Astrocyte (in vitro differentiated cells and primary cell): ENCODE measurements around the gene RAB26. TPM values are rescaled to one million over a fixed set of nuclear protein-coding genes. Genes with fewer than 3 reads are reported as not detected.
A peak's percentile ranks its signal among the peaks of the same experiment; 100 is the strongest.
"Not testable (repeated sequence)": the region's sequence is repeated elsewhere in the genome, so short reads cannot be mapped to it uniquely, and the experiment has no call there.

Experiments
- DNase-seq: peaks from one replicate; pipeline ENCODE4 v3.0.0-alpha.2; 2010; ENCODE audit warnings: low read depth
- FAIRE-seq: peaks from 2 replicates; lab custom pipeline; 2011; peaks lifted over from hg19 to GRCh38; lab: Jason Lieb, UNC
- H2AFZ ChIP-seq: 2 replicates; pipeline ENCODE4 v1.6.0; 2012; ENCODE audit warnings: low read depth, low read length, inconsistent platforms
- H3K27ac ChIP-seq: 2 replicates; pipeline ENCODE4 v1.5.1; 2011; ENCODE audit warnings: low read depth, low read length, inconsistent platforms
- H3K27me3 ChIP-seq: 2 replicates; pipeline ENCODE4 v1.6.0; 2011; ENCODE audit warnings: low read length, inconsistent platforms; ENCODE audit not compliant: insufficient read depth
- H3K36me3 ChIP-seq: 2 replicates; pipeline ENCODE4 v1.5.1; 2011; ENCODE audit warnings: low read length, inconsistent platforms; ENCODE audit not compliant: insufficient read depth
- H3K4me1 ChIP-seq: 2 replicates; pipeline ENCODE4 v1.5.1; 2011; ENCODE audit warnings: low read length, inconsistent platforms; ENCODE audit not compliant: insufficient read depth
- H3K4me2 ChIP-seq: 2 replicates; pipeline ENCODE4 v1.6.0; 2012; ENCODE audit warnings: low read length, inconsistent platforms
- H3K4me3 ChIP-seq: 2 replicates; pipeline ENCODE4 v1.5.1; 2011; ENCODE audit warnings: low read depth, mild to moderate bottlenecking, low read length, inconsistent platforms; ENCODE audit not compliant: insufficient read depth
- H3K79me2 ChIP-seq: 2 replicates; pipeline ENCODE4 v1.6.0; 2012; ENCODE audit warnings: mild to moderate bottlenecking, low read length, inconsistent platforms; ENCODE audit not compliant: insufficient read depth
- H3K9ac ChIP-seq: 2 replicates; pipeline ENCODE4 v1.6.0; 2012; ENCODE audit warnings: mild to moderate bottlenecking, low read length, inconsistent platforms
- H3K9me3 ChIP-seq: 2 replicates; pipeline ENCODE4 v1.5.1; 2012; ENCODE audit warnings: low read depth, mild to moderate bottlenecking, low read length, inconsistent platforms; ENCODE audit not compliant: insufficient read depth
- H4K20me1 ChIP-seq: 2 replicates; pipeline ENCODE4 v1.6.0; 2012; ENCODE audit warnings: low read length, inconsistent platforms; ENCODE audit not compliant: insufficient read depth
- H3K27ac Mint-ChIP-seq: one replicate; pipeline ENCODE4 v1.8.0; 2021; ENCODE audit warnings: mild to moderate bottlenecking, mixed read lengths; ENCODE audit not compliant: unreplicated experiment
- H3K27me3 Mint-ChIP-seq: one replicate; pipeline ENCODE4 v1.8.0; 2021; ENCODE audit warnings: low read depth, mixed read lengths; ENCODE audit not compliant: unreplicated experiment
- H3K36me3 Mint-ChIP-seq: one replicate; pipeline ENCODE4 v1.8.0; 2021; ENCODE audit warnings: low read depth, mixed read lengths; ENCODE audit not compliant: unreplicated experiment
- H3K4me1 Mint-ChIP-seq: one replicate; pipeline ENCODE4 v1.8.0; 2021; ENCODE audit warnings: low read depth, mixed read lengths; ENCODE audit not compliant: unreplicated experiment
- H3K4me3 Mint-ChIP-seq: one replicate; pipeline ENCODE4 v1.8.0; 2021; ENCODE audit warnings: mild to moderate bottlenecking, moderate library complexity, mixed read lengths; ENCODE audit not compliant: unreplicated experiment
- H3K9me3 Mint-ChIP-seq: one replicate; pipeline ENCODE4 v1.8.0; 2021; ENCODE audit warnings: mild to moderate bottlenecking, mixed read lengths; ENCODE audit not compliant: unreplicated experiment
- EZH2 ChIP-seq: IDR thresholded peaks from 2 replicates; pipeline ENCODE4 v1.6.1; 2012; ENCODE audit warnings: mild to moderate bottlenecking, low read length, inconsistent platforms; ENCODE audit not compliant: insufficient read depth
- total RNA-seq: library from RNA; stranded (reverse); gene quantifications from 2 replicates; pipeline ENCODE4 v1.2.1, GENCODE V29; 2021
- TF ChIP-seq, protein P1 (sequence below): IDR thresholded peaks from 2 replicates; pipeline ENCODE4 v1.5.1; 2011; ENCODE audit warnings: low read depth, mild to moderate bottlenecking, inconsistent platforms, low read length, moderate library complexity; ENCODE audit not compliant: insufficient read depth

The RAB26 gene
- total RNA-seq, 1 donor from 2014 or later: 1.4 TPM

DNA sequence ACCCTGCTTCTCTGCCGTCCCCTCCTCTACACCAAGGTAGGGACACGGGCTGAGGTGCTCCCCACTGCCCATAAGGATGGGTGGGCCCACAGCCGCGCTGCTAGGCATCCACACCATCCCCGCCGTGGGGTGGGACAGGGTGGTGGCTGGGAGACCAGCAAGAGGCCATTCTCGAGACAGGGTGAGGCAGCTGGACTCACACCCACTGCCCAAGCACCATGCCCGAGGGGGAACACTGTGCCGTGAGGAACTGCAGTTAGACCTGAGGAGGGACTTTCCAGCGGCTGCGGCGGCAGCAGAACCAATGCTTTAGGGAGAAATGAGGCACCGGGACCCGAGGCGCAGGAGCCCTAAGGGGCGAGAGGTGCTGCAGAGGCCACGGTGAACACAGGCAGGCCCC lies 26.0 kb upstream of the RAB26 start:
- Mint-ChIP-seq H3K27me3 (no peaks in the 10 kb centered on the region), H3K27ac (no peak overlapping the region), H3K36me3 (no peaks in the 10 kb centered on the region), H3K4me3 (no peak overlapping the region), H3K4me1 (peaks cover 9% of the 10 kb centered on the region), H3K9me3 (no peaks in the 10 kb centered on the region)
- H3K79me2 ChIP-seq: peaks cover 72% of the 10 kb centered on the region
- FAIRE-seq: no peak
- peaks cover 36% of the 10 kb centered on the region for H3K4me1 ChIP-seq
- no peaks in the 10 kb centered on the region for H3K36me3 ChIP-seq
- H3K9me3 ChIP-seq: no peaks in the 10 kb centered on the region
- H4K20me1 ChIP-seq: peaks cover 18% of the 10 kb centered on the region
- H3K4me3 ChIP-seq: no peak overlapping the region
- H2AFZ ChIP-seq: no peak overlapping the region
- no peak overlapping the region for H3K9ac ChIP-seq
- TF ChIP-seq, protein P1, sequence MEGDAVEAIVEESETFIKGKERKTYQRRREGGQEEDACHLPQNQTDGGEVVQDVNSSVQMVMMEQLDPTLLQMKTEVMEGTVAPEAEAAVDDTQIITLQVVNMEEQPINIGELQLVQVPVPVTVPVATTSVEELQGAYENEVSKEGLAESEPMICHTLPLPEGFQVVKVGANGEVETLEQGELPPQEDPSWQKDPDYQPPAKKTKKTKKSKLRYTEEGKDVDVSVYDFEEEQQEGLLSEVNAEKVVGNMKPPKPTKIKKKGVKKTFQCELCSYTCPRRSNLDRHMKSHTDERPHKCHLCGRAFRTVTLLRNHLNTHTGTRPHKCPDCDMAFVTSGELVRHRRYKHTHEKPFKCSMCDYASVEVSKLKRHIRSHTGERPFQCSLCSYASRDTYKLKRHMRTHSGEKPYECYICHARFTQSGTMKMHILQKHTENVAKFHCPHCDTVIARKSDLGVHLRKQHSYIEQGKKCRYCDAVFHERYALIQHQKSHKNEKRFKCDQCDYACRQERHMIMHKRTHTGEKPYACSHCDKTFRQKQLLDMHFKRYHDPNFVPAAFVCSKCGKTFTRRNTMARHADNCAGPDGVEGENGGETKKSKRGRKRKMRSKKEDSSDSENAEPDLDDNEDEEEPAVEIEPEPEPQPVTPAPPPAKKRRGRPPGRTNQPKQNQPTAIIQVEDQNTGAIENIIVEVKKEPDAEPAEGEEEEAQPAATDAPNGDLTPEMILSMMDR: no peak
- no peak for TF ChIP-seq EZH2
- no peak overlapping the region for H3K27ac ChIP-seq
- H3K4me2 ChIP-seq: no peak overlapping the region
- no peaks in the 10 kb centered on the region for H3K27me3 ChIP-seq
- DNase-seq: no peak

DNA sequence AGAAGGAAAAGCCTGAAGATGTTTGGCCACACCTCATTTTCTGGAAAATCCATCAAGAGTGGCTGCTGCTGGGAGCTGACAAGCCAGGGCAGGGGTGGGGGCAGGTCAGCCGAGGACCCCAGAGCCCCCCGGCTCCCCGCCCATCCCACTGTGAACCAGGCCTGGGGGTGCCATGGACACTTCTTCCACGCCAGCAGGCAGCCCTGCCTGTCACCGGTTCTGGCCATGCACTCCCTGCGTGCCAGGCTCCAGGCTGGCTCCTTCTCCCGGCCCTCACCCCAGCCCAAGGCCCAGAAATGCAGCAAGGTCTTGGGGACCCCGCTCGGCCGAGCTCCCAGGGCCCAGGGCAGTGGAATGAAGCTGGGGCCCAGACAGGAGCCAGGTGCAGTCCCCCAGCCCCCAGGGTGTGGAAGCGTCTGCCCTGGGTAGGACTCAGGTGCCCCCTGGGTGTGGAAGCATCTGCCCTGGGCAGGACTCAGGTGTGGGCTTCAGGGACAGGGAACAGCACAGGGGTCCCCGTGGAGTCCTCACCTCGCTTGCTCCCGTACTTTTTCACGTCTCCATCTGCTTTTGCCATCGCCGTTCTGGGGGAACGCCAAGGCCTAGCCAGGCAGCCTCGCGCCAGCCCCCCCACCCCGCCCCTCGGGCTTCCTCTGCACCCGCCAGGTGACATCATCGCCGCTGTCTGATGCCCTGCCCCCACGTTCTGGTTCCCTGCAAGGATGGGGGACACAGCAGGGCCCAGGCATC lies 25.3 kb upstream of the RAB26 start:
- H3K36me3 Mint-ChIP-seq, H3K9me3 Mint-ChIP-seq, H3K4me3 Mint-ChIP-seq, DNase-seq, H3K27ac Mint-ChIP-seq, H3K4me3 ChIP-seq, FAIRE-seq, H3K4me2 ChIP-seq, H3K9ac ChIP-seq, H3K36me3 ChIP-seq, H2AFZ ChIP-seq, H3K27me3 Mint-ChIP-seq, H3K9me3 ChIP-seq, H3K27me3 ChIP-seq, H3K27ac ChIP-seq, H3K4me1 Mint-ChIP-seq: not testable (repeated sequence)
- H4K20me1 ChIP-seq: peaks cover 18% of the 10 kb centered on the region
- peaks cover 74% of the 10 kb centered on the region for H3K79me2 ChIP-seq
- H3K4me1 ChIP-seq: peaks cover 39% of the 10 kb centered on the region

DNA sequence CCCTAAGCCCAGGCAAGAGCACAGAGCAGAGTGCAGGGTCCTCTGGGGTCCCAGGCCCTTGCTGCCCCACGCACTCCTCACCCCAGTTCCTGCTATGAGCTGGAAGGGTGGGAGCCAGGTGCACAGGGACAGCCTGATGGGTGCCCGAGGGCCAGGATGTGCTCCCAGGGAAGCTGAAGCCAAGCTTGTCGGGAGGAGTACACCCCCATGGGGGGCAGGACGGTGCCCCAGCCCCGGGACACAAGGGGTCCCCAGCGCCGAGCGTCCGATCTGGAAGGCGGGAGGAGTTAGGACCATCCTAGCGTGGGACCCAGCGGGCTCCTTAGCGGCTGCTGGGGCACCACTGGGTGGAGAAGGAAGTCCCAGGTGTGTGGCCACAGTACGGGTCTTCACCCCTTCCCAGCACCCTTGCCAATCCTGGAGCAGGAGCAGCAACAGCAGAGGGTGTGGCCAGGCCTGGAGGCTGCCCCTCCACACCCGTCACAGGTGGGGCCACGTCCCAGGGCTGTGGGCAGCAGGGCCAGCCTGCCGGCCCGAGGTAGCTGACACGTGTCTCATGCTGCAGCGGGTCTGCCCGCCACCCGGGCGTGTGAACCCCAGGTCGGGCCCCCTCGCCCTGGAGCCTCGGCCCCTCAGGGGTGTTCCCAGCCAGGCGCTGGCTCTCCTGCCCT lies 24.6 kb upstream of the RAB26 start:
- H3K79me2 ChIP-seq: peaks cover 72% of the 10 kb centered on the region
- peaks cover 42% of the 10 kb centered on the region for H3K4me1 ChIP-seq
- peaks cover 13% of the 10 kb centered on the region for H3K4me1 Mint-ChIP-seq

DNA sequence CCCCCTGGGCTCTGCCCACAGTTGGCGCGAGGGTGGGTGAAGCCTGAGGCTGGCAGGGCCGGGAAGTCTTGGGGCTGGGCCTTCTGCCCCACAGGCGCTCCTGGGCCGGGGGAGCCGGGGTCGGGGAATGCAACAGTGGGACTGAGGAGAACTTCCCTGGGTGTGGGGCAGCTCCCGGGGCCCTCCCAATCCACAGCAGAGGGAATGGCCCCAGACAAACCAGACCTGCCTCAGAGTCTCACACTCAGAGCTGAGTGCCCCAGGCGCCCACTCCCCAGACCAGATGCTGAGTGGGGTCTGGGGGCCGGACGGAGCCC lies 24.1 kb upstream of the RAB26 start:
- H3K27me3 ChIP-seq, H3K9me3 ChIP-seq, H2AFZ ChIP-seq, H3K4me3 ChIP-seq, H3K36me3 ChIP-seq, DNase-seq, FAIRE-seq, H3K36me3 Mint-ChIP-seq, H3K27ac Mint-ChIP-seq, H3K4me3 Mint-ChIP-seq, H3K27me3 Mint-ChIP-seq, H3K9me3 Mint-ChIP-seq: not testable (repeated sequence)
- peaks cover 18% of the 10 kb centered on the region for H4K20me1 ChIP-seq
- H3K9ac ChIP-seq: peak overlapping the region; percentile 82
- peaks cover 13% of the 10 kb centered on the region for H3K4me1 Mint-ChIP-seq
- peak overlapping the region; percentile 84 for H3K27ac ChIP-seq
- H3K4me1 ChIP-seq: peaks cover 44% of the 10 kb centered on the region
- H3K4me2 ChIP-seq: peak overlapping the region; percentile 80
- H3K79me2 ChIP-seq: peaks cover 68% of the 10 kb centered on the region

More for the DNA sequence above, 24.6 kb upstream of the RAB26 start:
- not testable (repeated sequence) for DNase-seq, H2AFZ ChIP-seq, H3K4me3 ChIP-seq, H3K9me3 Mint-ChIP-seq, H3K36me3 Mint-ChIP-seq, H3K4me3 Mint-ChIP-seq, H3K27me3 ChIP-seq, H3K27me3 Mint-ChIP-seq, FAIRE-seq, H3K36me3 ChIP-seq, H3K27ac Mint-ChIP-seq, H3K9me3 ChIP-seq
- Histone ChIP-seq H3K27ac (peak overlapping the region; percentile 84), H3K4me2 (peak overlapping the region; percentile 80), H3K9ac (peak overlapping the region; percentile 82), H4K20me1 (peaks cover 18% of the 10 kb centered on the region)

DNA sequence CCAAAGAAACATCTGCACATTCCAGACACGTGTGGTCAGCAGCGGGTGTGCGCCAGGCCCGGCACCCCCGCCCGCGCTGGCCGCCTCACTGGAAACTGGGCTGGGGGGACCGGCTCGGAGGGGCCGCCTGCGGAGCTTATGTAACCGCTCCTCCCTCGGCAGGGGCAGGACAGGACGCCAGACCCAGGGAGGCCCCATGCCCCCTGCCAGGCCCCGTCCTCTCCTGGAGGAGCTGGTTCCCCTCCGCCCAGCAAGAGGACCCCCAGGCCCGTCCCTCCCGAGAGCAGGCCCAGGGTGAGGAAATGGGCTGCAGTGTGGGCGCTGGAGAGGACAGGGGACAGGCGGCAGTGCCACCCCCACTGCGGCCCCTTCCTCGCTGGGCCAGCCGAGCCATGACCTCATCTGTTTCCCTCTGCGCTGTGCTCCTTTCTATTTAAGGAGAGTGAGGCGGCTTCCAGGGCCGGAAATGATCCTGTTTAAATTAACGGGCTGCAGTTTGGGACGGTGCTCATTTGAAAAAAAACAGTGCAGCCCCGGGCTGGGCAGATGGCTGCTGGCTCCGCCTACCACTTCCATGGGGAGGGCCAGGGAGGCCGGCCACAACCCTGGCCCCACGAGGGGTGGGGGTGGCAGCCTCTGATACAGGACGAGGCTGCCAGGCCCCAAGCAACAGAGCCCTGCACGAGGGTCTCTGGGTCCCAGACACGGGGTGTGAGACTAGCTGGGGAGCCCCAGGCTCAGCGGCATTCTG lies 23.6 kb upstream of the RAB26 start:
- not testable (repeated sequence) for H3K27me3 Mint-ChIP-seq, H3K36me3 Mint-ChIP-seq, H3K9me3 ChIP-seq, H3K4me3 Mint-ChIP-seq, H2AFZ ChIP-seq, H3K36me3 ChIP-seq, H3K9me3 Mint-ChIP-seq, H3K27me3 ChIP-seq, FAIRE-seq
- Histone ChIP-seq H3K4me3 (peak overlapping the region; percentile 49), H4K20me1 (peaks cover 18% of the 10 kb centered on the region), H3K4me2 (peak overlapping the region; percentile 80), H3K27ac (peak overlapping the region; percentile 84), H3K9ac (peak overlapping the region; percentile 82), H3K4me1 (peaks cover 44% of the 10 kb centered on the region), H3K79me2 (peaks cover 67% of the 10 kb centered on the region)
- Mint-ChIP-seq H3K27ac (peak overlapping the region; percentile 58), H3K4me1 (peaks cover 15% of the 10 kb centered on the region)
- peak; percentile 67 for DNase-seq
